NCI-H1092 (cell line): ENCODE measurements around the gene DISP2.

ENCODE experiments used
- DNase-seq: peaks from one replicate; lab custom pipeline; 2025; lab: John Stamatoyannopoulos, UW

DISP2 gene

GRCh38 chr15:40365624-40366456, 7.8 kb downstream of the DISP2 start:
- DNase-seq: no peak

- DNase-seq: no peak
Measured at GRCh38 chr15:40366457-40367370, 8.7 kb downstream of the DISP2 start.

GRCh38 chr15:40367371-40367685, 9.3 kb downstream of the DISP2 start:
- DNase-seq: no peak

GRCh38 chr15:40367686-40368611, 9.9 kb downstream of the DISP2 start:
- DNase-seq: peak; percentile 59

- no peak for DNase-seq
Measured at GRCh38 chr15:40368719-40369473, 10.9 kb downstream of the DISP2 start.

GRCh38 chr15:40369474-40369869, 11.5 kb downstream of the DISP2 start:
- no peak for DNase-seq

- no peak for DNase-seq
Measured at GRCh38 chr15:40369971-40370370, 12.0 kb downstream of the DISP2 start.

- DNase-seq: no peak
Measured at GRCh38 chr15:40372981-40373380, 15.0 kb downstream of the DISP2 start.

- DNase-seq: no peak
Measured at GRCh38 chr15:40377606-40378005, 19.6 kb downstream of the DISP2 start.

- no peak for DNase-seq
Measured at GRCh38 chr15:40379374-40379773, 21.4 kb downstream of the DISP2 start.

- DNase-seq: no peak
Measured at GRCh38 chr15:40379853-40380252, 21.8 kb downstream of the DISP2 start.

GRCh38 chr15:40380636-40381035, 22.6 kb downstream of the DISP2 start:
- DNase-seq: no peak

- no peak for DNase-seq
Measured at GRCh38 chr15:40381818-40382529, 24.0 kb downstream of the DISP2 start.

GRCh38 chr15:40382580-40383456, 24.8 kb downstream of the DISP2 start, which contains the start of gene KNSTRN:
Gene KNSTRN, plus strand, starts transcription at chr15:40382721. Its CDS starts 115 bp downstream, at chr15:40382836.
- DNase-seq: peak; percentile 83

- DNase-seq: no peak
Measured at GRCh38 chr15:40386480-40386879, 28.5 kb downstream of the DISP2 start.

- no peak for DNase-seq
Measured at GRCh38 chr15:40388941-40389823, 31.2 kb downstream of the DISP2 start.

GRCh38 chr15:40389824-40390595, 32.0 kb downstream of the DISP2 start:
- no peak for DNase-seq
